ENCODE data around the gene LIPC. TPM values are rescaled to one million over a fixed set of nuclear protein-coding genes. Genes with fewer than 3 reads are reported as not detected.

LIPC gene
- total and polyA plus RNA-seq, 2 of the 4 experiments (the other 2 are of a cell fraction) = 0.07 TPM; not detected in 1

DNA sequence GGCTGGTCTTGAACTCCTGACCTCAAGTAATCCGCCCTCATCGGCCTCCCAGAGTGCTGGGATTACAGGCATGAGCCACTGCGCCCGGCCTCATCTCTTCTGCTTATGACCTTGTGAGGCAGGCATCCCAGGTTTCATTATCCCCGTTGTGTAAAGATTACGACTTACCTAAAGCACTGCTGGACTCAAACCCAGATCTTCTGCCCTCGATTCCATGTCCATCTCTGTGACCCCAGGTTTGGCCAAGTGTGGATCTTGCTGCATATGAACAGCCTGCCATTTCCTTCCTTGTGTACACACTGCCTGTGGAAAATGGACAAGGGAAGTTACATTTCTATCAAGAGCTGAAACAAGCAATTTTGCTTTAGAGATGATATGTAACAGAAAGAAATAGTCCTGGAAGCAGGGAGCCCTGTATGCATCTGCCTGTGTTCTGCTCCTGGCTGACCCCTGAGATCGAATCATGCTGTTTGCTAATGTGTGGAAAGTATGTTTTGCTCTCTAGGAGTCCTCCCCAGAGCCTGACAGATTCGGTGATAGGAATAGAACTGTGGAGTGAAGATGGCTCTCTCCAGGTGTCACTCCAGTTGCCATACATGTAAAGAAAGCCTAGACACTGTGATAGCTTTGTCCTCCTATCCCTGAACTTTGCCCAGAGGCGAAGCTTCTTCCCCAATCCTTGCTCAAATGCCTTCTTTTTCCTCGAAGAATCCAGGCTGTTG is 11.8 kb upstream of the LIPC start (continued):
- TF ChIP-seq MAZ (IDR thresholded peaks at IDR 0.05; ENCODE audit: borderline replicate concordance, low read depth, low read length) = no peak

DNA sequence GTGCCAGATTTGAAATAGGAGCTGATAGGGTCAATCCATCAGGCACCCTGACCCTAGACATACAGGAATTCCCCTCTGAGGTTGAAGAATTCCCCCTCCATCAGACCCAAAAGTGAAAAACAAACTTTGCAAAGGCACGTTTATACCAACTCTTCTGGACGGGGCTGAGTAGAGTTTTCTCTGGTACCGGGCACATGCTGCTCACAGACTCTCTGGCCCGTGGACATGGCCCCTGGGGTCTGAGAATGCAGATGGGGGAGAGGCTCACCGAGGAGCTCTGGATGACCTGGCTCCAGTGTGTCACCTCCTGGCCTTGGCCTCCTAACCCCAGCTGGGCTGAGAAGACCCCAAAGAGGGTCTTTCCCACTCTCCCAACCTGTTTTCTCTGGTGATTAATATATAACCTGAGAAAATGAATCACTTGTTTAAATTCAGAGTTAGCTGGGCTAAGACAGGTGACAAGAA is 11.2 kb upstream of the LIPC start:
- no peak overlapping the region for H2AFZ ChIP-seq (replicated peaks; ENCODE audit: low read length, poor library complexity)
- no peak overlapping the region for H2BK15ac ChIP-seq (ENCODE audit: low read depth, low read length)
- H3K4me1 ChIP-seq (ENCODE audit: control insufficient read depth, insufficient read depth, low read length) = 0 out of 2 replicates have a peak, but pooled peaks cover 1% of the 10 kb centered on the region
- no peak overlapping the region for H2BK5ac ChIP-seq (ENCODE audit: low read depth, low read length, poor library complexity, severe bottlenecking)
- H3K23ac ChIP-seq (ENCODE audit: low read depth, low read length) = no peak overlapping the region
- in situ Hi-C loops (cut with MboI; ENCODE audit: low sequenced_read_pairs) (no loop called here), dilution Hi-C loops (cut with HindIII; ENCODE audit: low sequenced_read_pairs, unreplicated experiment) (no loop called here), intact Hi-C loops (cut with micrococcal nuclease) (no loop called here)
- ATAC-seq (ENCODE audit: low read depth) (no peak), DNase-seq (no peak)
- no peak overlapping the region for H3K27ac ChIP-seq (ENCODE audit: insufficient read depth, low read length)
- no peak overlapping the region for H3K4me2 ChIP-seq (ENCODE audit: low read depth, low read length)
- no peak overlapping the region for H3K14ac ChIP-seq (replicated peaks; ENCODE audit: low read depth, low read length)
- H3K79me1 ChIP-seq (ENCODE audit: low read depth in 1 of 2, low read length in 2 of 2) = no peaks in the 10 kb centered on the region
- H3K36me3 ChIP-seq (ENCODE audit: control insufficient read depth, insufficient read depth, low read length) = no peaks in the 10 kb centered on the region
- 0 out of 2 replicates have a peak, but pooled peaks cover 5% of the 10 kb centered on the region for H3K9me1 ChIP-seq (ENCODE audit: insufficient read depth, low read length)
- no peak overlapping the region for H2BK120ac ChIP-seq (ENCODE audit: low read depth, low read length)
- H3K9ac ChIP-seq (ENCODE audit: low read depth, low read length) = no peak overlapping the region
- no peaks in the 10 kb centered on the region for H3K9me3 ChIP-seq (ENCODE audit: control insufficient read depth, insufficient read depth, low read length)
- H2AK5ac ChIP-seq (ENCODE audit: low read depth, low read length) = no peak overlapping the region
- no peak overlapping the region for H4K8ac ChIP-seq (ENCODE audit: low read depth in 2 of 2, low read length in 2 of 2)
- no peaks in the 10 kb centered on the region for H3K27me3 ChIP-seq (ENCODE audit: control insufficient read depth, insufficient read depth, low read length)
- H3K4me3 ChIP-seq (ENCODE audit: insufficient read depth, low read depth, low read length) = no peak overlapping the region
- H3K18ac ChIP-seq (ENCODE audit: low read depth, low read length) = no peak overlapping the region
- no peak overlapping the region for H2BK20ac ChIP-seq (ENCODE audit: low read depth, low read length)
- TF ChIP-seq, protein P1, sequence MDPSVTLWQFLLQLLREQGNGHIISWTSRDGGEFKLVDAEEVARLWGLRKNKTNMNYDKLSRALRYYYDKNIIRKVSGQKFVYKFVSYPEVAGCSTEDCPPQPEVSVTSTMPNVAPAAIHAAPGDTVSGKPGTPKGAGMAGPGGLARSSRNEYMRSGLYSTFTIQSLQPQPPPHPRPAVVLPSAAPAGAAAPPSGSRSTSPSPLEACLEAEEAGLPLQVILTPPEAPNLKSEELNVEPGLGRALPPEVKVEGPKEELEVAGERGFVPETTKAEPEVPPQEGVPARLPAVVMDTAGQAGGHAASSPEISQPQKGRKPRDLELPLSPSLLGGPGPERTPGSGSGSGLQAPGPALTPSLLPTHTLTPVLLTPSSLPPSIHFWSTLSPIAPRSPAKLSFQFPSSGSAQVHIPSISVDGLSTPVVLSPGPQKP (IDR thresholded peaks at IDR 0.05; ENCODE audit: borderline replicate concordance, low read depth, low read length) = no peak
- no peak for TF ChIP-seq MXI1 (IDR thresholded peaks at IDR 0.05; ENCODE audit: borderline replicate concordance, low read depth, low read length)
- no peak for TF ChIP-seq POLR2A (IDR thresholded peaks at IDR 0.05; ENCODE audit: low read depth, low read length)
- no peak for TF ChIP-seq RCOR1 (IDR thresholded peaks at IDR 0.05; ENCODE audit: insufficient replicate concordance, low read length)
- no peak for TF ChIP-seq FOS (IDR thresholded peaks at IDR 0.05; ENCODE audit: low read depth, low read length)
- no peak for TF ChIP-seq BHLHE40 (IDR thresholded peaks at IDR 0.05; ENCODE audit: low read depth, low read length)
- no peak for TF ChIP-seq MAFK (IDR thresholded peaks at IDR 0.05; ENCODE audit: low read depth, low read length)
- TF ChIP-seq CEBPB (IDR thresholded peaks at IDR 0.05; ENCODE audit: low read depth, low read length) = no peak
- no peak for TF ChIP-seq RFX5 (IDR thresholded peaks at IDR 0.05; ENCODE audit: low read depth, low read length)
- no peak for TF ChIP-seq SMC3 (IDR thresholded peaks at IDR 0.05; ENCODE audit: low read depth, low read length)
- TF ChIP-seq NFE2L2 (IDR thresholded peaks at IDR 0.05; ENCODE audit: low read depth, low read length) = no peak
- TF ChIP-seq RAD21 (IDR thresholded peaks at IDR 0.05; ENCODE audit: low read length) = no peak
- TF ChIP-seq, protein P2, sequence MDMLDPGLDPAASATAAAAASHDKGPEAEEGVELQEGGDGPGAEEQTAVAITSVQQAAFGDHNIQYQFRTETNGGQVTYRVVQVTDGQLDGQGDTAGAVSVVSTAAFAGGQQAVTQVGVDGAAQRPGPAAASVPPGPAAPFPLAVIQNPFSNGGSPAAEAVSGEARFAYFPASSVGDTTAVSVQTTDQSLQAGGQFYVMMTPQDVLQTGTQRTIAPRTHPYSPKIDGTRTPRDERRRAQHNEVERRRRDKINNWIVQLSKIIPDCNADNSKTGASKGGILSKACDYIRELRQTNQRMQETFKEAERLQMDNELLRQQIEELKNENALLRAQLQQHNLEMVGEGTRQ (IDR thresholded peaks at IDR 0.05; ENCODE audit: low read depth, low read length) = no peak
- no peak overlapping the region for H3K56ac ChIP-seq (ENCODE audit: extremely low read depth, insufficient read depth, low read length)
- BruUV-seq (replicated peaks) = no TSS peak
- H4K20me1 ChIP-seq (ENCODE audit: insufficient read depth, low read length) = no peaks in the 10 kb centered on the region
- H4K5ac ChIP-seq (ENCODE audit: low read depth, low read length) = no peak overlapping the region
- H3K4ac ChIP-seq (ENCODE audit: low read depth, low read length) = no peak overlapping the region
- no peak overlapping the region for H4K91ac ChIP-seq (ENCODE audit: insufficient read depth, low read depth, low read length)
- ChIA-PET CTCF (interaction anchor here (0.6 kb wide), 1 partner anchor 15 kb away, joined by 3 read pairs; no protein-coding TSS in a partner anchor), POLR2A (ENCODE audit: unreplicated experiment) (interaction anchor here (0.6 kb wide), 1 partner anchor 12 kb away, joined by 3 read pairs; no protein-coding TSS in a partner anchor)
- WGBS, 2 experiments (ENCODE audit: extremely low coverage in 2 of 2, insufficient read length in 1 of 2) = no CpG with 5 or more reads among the region's 5 CpGs
- no peak overlapping the region for H2AK9ac ChIP-seq (replicated peaks; ENCODE audit: low read depth, low read length, poor library complexity)

Data from IMR-90 (cell line).